Endothelial cell of umbilical vein (primary cell): ENCODE results near the gene SLC2A14. TPM values are rescaled to one million over a fixed set of nuclear protein-coding genes. Genes with fewer than 3 reads are reported as not detected.
"Not testable (repeated sequence)": the region's sequence is repeated elsewhere in the genome, so short reads cannot be mapped to it uniquely, and the experiment has no call there.

Experiments
- BruUV-seq: library from RNA; stranded (reverse); fragments of 400-500 nt; replicated peaks from 2 replicates; lab custom pipeline; 2021; lab: Mats Ljungman, UMichigan
- CTCF ChIA-PET: fragments of 300-600, 350-600 bp; sonication (Branson Sonifier 250); formaldehyde crosslinking; loops from one replicate; lab custom pipeline; 2021; ENCODE audit warnings: antibody characterized with exemption, inconsistent platforms; lab: Charles Lee
- POLR2A ChIA-PET: fragments of 300-600, 350-600 bp; sonication (Branson Sonifier 250); formaldehyde crosslinking; loops from one replicate; lab custom pipeline; 2021; ENCODE audit warnings: antibody characterized with exemption, inconsistent platforms; lab: Charles Lee
- DNase-seq: peaks from one replicate; pipeline ENCODE4 v3.0.0-alpha.2; 2011; ENCODE audit warnings: low read depth, low spot score
- FAIRE-seq: peaks from 2 replicates; lab custom pipeline; 2011; peaks lifted over from hg19 to GRCh38; lab: Jason Lieb, UNC
- H2AFZ ChIP-seq: 2 replicates; pipeline ENCODE4 v1.6.0; 2012; ENCODE audit warnings: low read depth, low read length, control low read depth, inconsistent platforms
- H3K27ac ChIP-seq: 2 replicates; pipeline ENCODE4 v1.5.1; 2011; ENCODE audit warnings: low read depth, mild to moderate bottlenecking, control low read depth, low read length, moderate library complexity; ENCODE audit not compliant: insufficient read depth
- H3K27me3 ChIP-seq, 2 experiments: 2 replicates each; pipeline versions ENCODE4 v1.6.0 to v1.6.1; 2011; ENCODE audit warnings: low read length in 2 of 2, mixed read lengths in 1 of 2; ENCODE audit not compliant: control insufficient read depth in 2 of 2, insufficient read depth in 2 of 2
- H3K36me3 ChIP-seq, 2 experiments: 2 replicates in 1 of 2; 3 replicates in 1 of 2; pipeline ENCODE4 v1.5.1; 2011; ENCODE audit warnings: low read length in 2 of 2, mild to moderate bottlenecking in 1 of 2, moderate library complexity in 1 of 2; ENCODE audit not compliant: control insufficient read depth in 2 of 2, insufficient read depth in 2 of 2; ENCODE audit errors: extremely low read depth in 1 of 2
- H3K4me1 ChIP-seq: 3 replicates; pipeline ENCODE4 v1.5.1; 2011; ENCODE audit warnings: mild to moderate bottlenecking, low read length; ENCODE audit not compliant: control insufficient read depth, insufficient read depth; ENCODE audit errors: extremely low read depth
- H3K4me2 ChIP-seq: 2 replicates; pipeline ENCODE4 v1.6.1; 2011; ENCODE audit warnings: low read length, control low read depth, mixed read lengths; ENCODE audit not compliant: insufficient read depth
- H3K4me3 ChIP-seq, 3 experiments: fragments of 200-600 bp in 1 of 3; sonication (generic), shearing (Covaris generic) in 1 of 3; replicated peaks in 1 of 3; 2 replicates each; pipeline ENCODE4 v1.5.1; 2011 to 2016; ENCODE audit warnings: control low read depth in 3 of 3, low read length in 3 of 3, mild to moderate bottlenecking in 2 of 3, inconsistent platforms in 1 of 3, low read depth in 1 of 3, moderate library complexity in 1 of 3; ENCODE audit not compliant: insufficient read depth in 1 of 3
- H3K79me2 ChIP-seq: 2 replicates; pipeline ENCODE4 v1.6.0; 2012; ENCODE audit warnings: low read length, inconsistent platforms; ENCODE audit not compliant: control insufficient read depth, insufficient read depth
- H3K9ac ChIP-seq: replicated peaks from 2 replicates; pipeline ENCODE3; 2011; ENCODE audit warnings: low read length, control low read depth; ENCODE audit not compliant: insufficient read depth; ENCODE audit errors: extremely low read depth
- H3K9me1 ChIP-seq: replicated peaks from 3 replicates; pipeline ENCODE4 v1.6.0; 2011; ENCODE audit warnings: mild to moderate bottlenecking, low read length; ENCODE audit not compliant: control insufficient read depth, insufficient read depth; ENCODE audit errors: extremely low read depth
- H3K9me3 ChIP-seq: replicated peaks from 2 replicates; pipeline ENCODE4 v1.5.1; 2012; ENCODE audit warnings: low read length, inconsistent platforms; ENCODE audit not compliant: control insufficient read depth, insufficient read depth
- H4K20me1 ChIP-seq: replicated peaks from 2 replicates; pipeline ENCODE3; 2011; ENCODE audit warnings: mild to moderate bottlenecking, low read length; ENCODE audit not compliant: control insufficient read depth, insufficient read depth; ENCODE audit errors: extremely low read depth
- FOS ChIP-seq: IDR thresholded peaks from 2 replicates; pipeline ENCODE4 v1.6.1; 2011; ENCODE audit warnings: mild to moderate bottlenecking, low read length, moderate library complexity, borderline replicate concordance; ENCODE audit not compliant: insufficient read depth
- dilution Hi-C: fragments of 300-500 bp; cut with MboI; formaldehyde crosslinking; loops from one replicate; pipeline ENCODE4 v1.15.0; 2019; ENCODE audit warnings: low sequenced_read_pairs; ENCODE audit not compliant: extremely low pct_ligation_motif_present
- intact Hi-C: fragments of 100-400 bp; cut with micrococcal nuclease; formaldehyde crosslinking; loops from one replicate; pipeline ENCODE4 v1.10.0; 2022
- polyA plus RNA-seq, 4 experiments: library from polyadenylated mRNA; depleted of rRNA in 3 of 4; stranded (reverse) in 3 of 4; unstranded in 1 of 4; fragments of >200 nt; gene quantifications; 2 replicates each; pipeline versions ENCODE4 v1.2.1 to v1.2.3, GENCODE V29; 2011 to 2012; ENCODE audit warnings: missing spikeins in 1 of 4
- total RNA-seq: library from RNA; stranded (reverse); gene quantifications from 2 replicates; pipeline ENCODE4 v1.2.3, GENCODE V29; 2021

The SLC2A14 gene
- total and polyA plus RNA-seq, 2 donors (not counting 3 experiments of a cell fraction or from before 2014, with no cell fraction given) = not detected

- Histone ChIP-seq H3K4me2 (no peak overlapping the region), H4K20me1 (no peaks in the 10 kb centered on the region), H3K79me2 (no peaks in the 10 kb centered on the region), H3K9me1 (no peaks in the 10 kb centered on the region), H3K27me3 (no peaks in the 10 kb centered on the region), H3K27ac (no peak overlapping the region), H2AFZ (no peak overlapping the region), H3K36me3 (no peaks in the 10 kb centered on the region), H3K9ac (no peak overlapping the region), H3K4me3 (no peak overlapping the region), H3K4me1 (no peaks in the 10 kb centered on the region), H3K9me3 (no peaks in the 10 kb centered on the region)
- ChIA-PET POLR2A (no interaction called here), CTCF (no interaction called here)
- dilution Hi-C loops = no loop called here
- no peak for TF ChIP-seq FOS
- DNase-seq (no peak), FAIRE-seq (no peak)
- no TSS peak for BruUV-seq
- intact Hi-C loops = no loop called here
Observed at GRCh38 chr12:7915661-7916403, 43.1 kb upstream of the SLC2A14 start.

GRCh38 chr12:7910106-7910505 is 37.4 kb upstream of the SLC2A14 start:
- H4K20me1 ChIP-seq, H3K9me3 ChIP-seq, H3K4me3 ChIP-seq, H3K9me1 ChIP-seq, DNase-seq, H3K27ac ChIP-seq, H2AFZ ChIP-seq, dilution Hi-C loops, intact Hi-C loops, H3K36me3 ChIP-seq, BruUV-seq, H3K79me2 ChIP-seq, H3K27me3 ChIP-seq, H3K9ac ChIP-seq, H3K4me2 ChIP-seq, FAIRE-seq, POLR2A ChIA-PET, H3K4me1 ChIP-seq: not testable (repeated sequence)
- CTCF ChIA-PET = interaction anchor here (0.6 to 0.7 kb wide), 2 partner anchors 23 to 78 kb away, joined by 3 read pairs; no protein-coding TSS in a partner anchor
